Measurements from ENCODE around the gene STRADA.

STRADA gene

DNA sequence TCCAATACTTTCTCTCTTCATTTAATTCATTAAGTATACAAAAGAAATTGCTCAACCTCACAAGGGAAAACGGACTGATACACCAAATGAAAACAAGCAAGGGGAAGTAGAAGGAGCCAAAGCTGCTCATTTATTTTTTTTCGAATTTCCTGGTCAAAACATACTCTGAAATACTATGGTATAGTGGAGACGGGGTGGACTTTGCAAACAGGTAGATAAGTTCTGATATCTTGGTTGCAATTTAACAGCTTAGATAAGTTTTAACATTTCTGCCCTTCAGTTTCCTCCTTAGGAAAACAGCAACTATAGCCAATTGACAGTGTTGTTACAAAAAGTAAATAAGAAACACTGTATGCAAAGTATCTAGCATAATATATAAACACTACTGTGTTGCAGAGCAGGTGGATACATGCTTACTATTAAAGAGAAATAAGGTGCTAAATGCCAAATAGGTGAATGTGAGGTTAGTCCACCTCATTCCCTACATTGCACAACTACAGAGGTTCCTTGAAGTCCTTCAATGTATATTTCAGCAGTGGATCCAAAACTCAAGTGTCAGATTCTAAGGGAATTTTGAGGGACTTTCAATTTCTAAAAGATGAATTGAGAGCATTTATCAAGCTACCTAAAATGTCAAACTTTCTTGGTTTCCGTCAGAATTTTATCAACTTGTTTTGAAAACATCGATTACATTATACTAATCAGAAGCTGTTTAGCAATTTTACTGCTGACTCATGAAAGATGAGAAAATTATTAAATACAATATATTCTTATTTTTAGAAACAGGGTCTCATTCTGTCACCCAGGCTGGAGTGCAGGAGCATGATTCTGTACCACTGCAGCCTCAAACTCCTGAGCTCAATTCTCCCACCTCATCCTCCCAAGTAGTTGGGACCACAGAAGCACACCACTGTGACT, 20.8 kb upstream of the STRADA start:
- no peak overlapping the region for H3K9ac ChIP-seq (ENCODE audit: low read length)
- peaks cover 7% of the 10 kb centered on the region for H3K36me3 ChIP-seq (ENCODE audit: control insufficient read depth, insufficient read depth, low read length)
- no peak overlapping the region for H3K27ac ChIP-seq (ENCODE audit: low read depth, low read length)
- H3K23ac ChIP-seq (ENCODE audit: low read length): no peak overlapping the region
- no peak overlapping the region for H3K18ac ChIP-seq (ENCODE audit: low read length)
- H3K79me1 ChIP-seq (ENCODE audit: low read length): peaks cover 2% of the 10 kb centered on the region
- DNase-seq: no peak
- H3K79me2 ChIP-seq (ENCODE audit: control insufficient read depth, insufficient read depth, low read length): peaks cover 11% of the 10 kb centered on the region
- H3K27me3 ChIP-seq (ENCODE audit: insufficient read depth, low read length, poor library complexity): no peaks in the 10 kb centered on the region
- H2BK5ac ChIP-seq (ENCODE audit: low read length): no peak overlapping the region
- no peak overlapping the region for H3K56ac ChIP-seq (ENCODE audit: low read length)
- no peak overlapping the region for H3K4me3 ChIP-seq (ENCODE audit: low read length)
- H4K5ac ChIP-seq (ENCODE audit: low read length): no peak overlapping the region
- H2BK15ac ChIP-seq (replicated peaks; ENCODE audit: low read depth): no peak overlapping the region
- no peak overlapping the region for H4K8ac ChIP-seq (ENCODE audit: low read depth, low read length)
- no CpG with 5 or more reads among the region's 5 CpGs for WGBS (ENCODE audit: extremely low coverage, insufficient coverage, low lambda C conversion rate)
- no peak overlapping the region for H3K4me2 ChIP-seq (ENCODE audit: low read length)
- H3K4me1 ChIP-seq (ENCODE audit: control insufficient read depth, low read depth, low read length): no peaks in the 10 kb centered on the region
- no peak overlapping the region for H2BK120ac ChIP-seq (ENCODE audit: low read depth, low read length)
- no peak overlapping the region for H3K4ac ChIP-seq (ENCODE audit: low read depth, low read length)
- H2AK5ac ChIP-seq (ENCODE audit: low read length): no peak overlapping the region

DNA sequence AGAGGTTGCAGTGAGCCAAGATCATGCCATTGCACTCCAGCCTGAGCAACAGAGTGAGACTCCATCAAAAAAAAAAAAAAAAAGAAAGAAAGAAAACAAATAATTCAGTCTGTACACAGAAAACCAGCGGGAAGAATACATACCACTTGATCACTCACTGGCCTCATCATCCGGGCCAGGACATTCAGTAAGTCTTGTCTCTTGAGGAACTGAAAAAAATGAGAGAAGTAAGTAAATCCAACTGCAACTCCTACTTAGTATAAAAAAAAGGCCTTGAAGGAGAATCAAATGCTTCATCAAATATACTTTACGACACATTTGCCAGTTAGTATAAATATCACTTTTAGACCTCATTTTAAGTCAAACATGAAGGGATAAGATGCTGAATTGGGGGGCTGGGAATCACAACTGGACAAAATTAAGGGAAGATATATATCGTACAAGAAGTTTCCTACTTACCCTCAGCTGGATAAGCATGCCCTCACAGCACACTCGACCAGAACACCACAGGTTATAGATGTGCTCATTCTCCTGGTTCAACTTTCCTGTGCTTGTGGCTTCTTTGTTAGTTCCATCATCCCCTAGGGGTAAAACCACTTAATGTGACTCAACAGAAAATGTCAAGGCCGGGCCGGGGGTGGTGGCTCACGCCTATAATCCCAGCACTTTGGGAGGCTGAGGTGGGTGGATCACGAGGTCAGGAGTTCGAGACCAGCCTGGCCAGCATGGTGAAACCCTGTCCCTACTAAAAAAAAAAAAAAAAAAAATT, 19.4 kb upstream of the STRADA start:
- Histone ChIP-seq H3K4ac (ENCODE audit: low read depth, low read length) (no peak overlapping the region), H3K79me1 (ENCODE audit: low read length) (peaks cover 2% of the 10 kb centered on the region), H3K4me3 (ENCODE audit: low read length) (no peak overlapping the region), H2BK120ac (ENCODE audit: low read depth, low read length) (no peak overlapping the region), H2BK15ac (replicated peaks; ENCODE audit: low read depth) (no peak overlapping the region), H3K4me1 (ENCODE audit: control insufficient read depth, low read depth, low read length) (no peaks in the 10 kb centered on the region), H4K5ac (ENCODE audit: low read length) (no peak overlapping the region), H3K56ac (ENCODE audit: low read length) (no peak overlapping the region), H3K27ac (ENCODE audit: low read depth, low read length) (no peak overlapping the region), H4K8ac (ENCODE audit: low read depth, low read length) (no peak overlapping the region), H3K79me2 (ENCODE audit: control insufficient read depth, insufficient read depth, low read length) (peaks cover 2% of the 10 kb centered on the region), H3K36me3 (ENCODE audit: control insufficient read depth, insufficient read depth, low read length) (peaks cover 11% of the 10 kb centered on the region), H3K9ac (ENCODE audit: low read length) (no peak overlapping the region), H3K23ac (ENCODE audit: low read length) (no peak overlapping the region), H2AK5ac (ENCODE audit: low read length) (no peak overlapping the region), H3K4me2 (ENCODE audit: low read length) (no peak overlapping the region), H3K18ac (ENCODE audit: low read length) (no peak overlapping the region), H2BK5ac (ENCODE audit: low read length) (no peak overlapping the region), H3K27me3 (ENCODE audit: insufficient read depth, low read length, poor library complexity) (no peaks in the 10 kb centered on the region)
- WGBS (ENCODE audit: extremely low coverage, insufficient coverage, low lambda C conversion rate): no CpG with 5 or more reads among the region's 10 CpGs
- DNase-seq: peak; percentile 17

DNA sequence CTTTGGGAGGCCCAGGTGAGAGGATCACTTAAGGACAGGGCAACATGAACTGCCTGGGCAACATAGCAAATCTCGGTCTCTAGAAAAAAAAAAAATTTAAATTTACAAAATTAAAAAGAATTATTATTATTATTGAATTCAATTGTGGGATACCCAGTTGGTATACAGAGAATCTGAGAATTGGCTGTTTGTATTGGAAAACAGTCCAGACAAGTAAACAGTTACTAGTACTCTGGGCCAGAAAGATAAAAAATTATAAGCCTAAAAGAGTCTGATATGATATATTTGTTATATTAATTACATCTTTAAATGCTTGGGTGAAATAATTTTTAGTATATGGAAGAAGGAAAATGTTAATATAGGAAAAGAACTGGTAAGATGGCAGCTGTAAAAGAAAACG, 16.8 kb upstream of the STRADA start:
- Histone ChIP-seq H3K9ac (ENCODE audit: low read length) (no peak overlapping the region), H3K4me3 (ENCODE audit: low read length) (no peak overlapping the region), H3K4ac (ENCODE audit: low read depth, low read length) (no peak overlapping the region), H3K36me3 (ENCODE audit: control insufficient read depth, insufficient read depth, low read length) (peaks cover 12% of the 10 kb centered on the region), H3K27ac (ENCODE audit: low read depth, low read length) (no peak overlapping the region), H2BK120ac (ENCODE audit: low read depth, low read length) (no peak overlapping the region), H3K79me1 (ENCODE audit: low read length) (no peaks in the 10 kb centered on the region), H3K56ac (ENCODE audit: low read length) (no peak overlapping the region), H3K27me3 (ENCODE audit: insufficient read depth, low read length, poor library complexity) (no peaks in the 10 kb centered on the region), H3K4me1 (ENCODE audit: control insufficient read depth, low read depth, low read length) (no peaks in the 10 kb centered on the region), H3K18ac (ENCODE audit: low read length) (no peak overlapping the region), H3K23ac (ENCODE audit: low read length) (no peak overlapping the region), H3K79me2 (ENCODE audit: control insufficient read depth, insufficient read depth, low read length) (no peaks in the 10 kb centered on the region), H4K5ac (ENCODE audit: low read length) (no peak overlapping the region), H2BK15ac (replicated peaks; ENCODE audit: low read depth) (no peak overlapping the region), H2AK5ac (ENCODE audit: low read length) (no peak overlapping the region), H2BK5ac (ENCODE audit: low read length) (no peak overlapping the region), H4K8ac (ENCODE audit: low read depth, low read length) (no peak overlapping the region), H3K4me2 (ENCODE audit: low read length) (no peak overlapping the region)
- WGBS (ENCODE audit: extremely low coverage, insufficient coverage, low lambda C conversion rate): no CpG with 5 or more reads among the region's 2 CpGs
- no peak for DNase-seq

DNA sequence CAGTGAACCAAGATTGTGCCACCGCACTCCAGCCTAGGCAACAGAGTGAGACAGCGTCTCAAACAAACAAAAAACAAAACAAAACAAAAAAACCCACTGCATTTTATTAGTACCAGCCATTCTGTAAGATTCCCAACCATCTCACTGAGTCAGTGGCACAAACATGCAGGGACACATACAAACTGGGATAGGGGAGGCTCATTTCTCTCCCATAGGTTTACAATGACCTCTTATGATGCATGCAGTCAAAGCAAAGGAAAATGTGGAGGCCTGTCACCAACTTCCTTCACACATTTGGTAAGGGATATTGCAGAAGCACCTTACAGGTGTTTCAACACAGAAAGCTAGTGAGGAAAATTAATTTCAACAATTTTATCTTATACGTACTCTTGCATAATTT, 12.4 kb upstream of the STRADA start:
- Histone ChIP-seq H3K4me2 (ENCODE audit: low read length) (no peak overlapping the region), H2AK5ac (ENCODE audit: low read length) (no peak overlapping the region), H3K79me1 (ENCODE audit: low read length) (no peaks in the 10 kb centered on the region), H3K4me1 (ENCODE audit: control insufficient read depth, low read depth, low read length) (no peaks in the 10 kb centered on the region), H3K56ac (ENCODE audit: low read length) (no peak overlapping the region), H2BK15ac (replicated peaks; ENCODE audit: low read depth) (no peak overlapping the region), H3K9ac (ENCODE audit: low read length) (no peak overlapping the region), H2BK5ac (ENCODE audit: low read length) (no peak overlapping the region), H4K8ac (ENCODE audit: low read depth, low read length) (no peak overlapping the region), H3K23ac (ENCODE audit: low read length) (no peak overlapping the region), H3K36me3 (ENCODE audit: control insufficient read depth, insufficient read depth, low read length) (peaks cover 8% of the 10 kb centered on the region), H4K5ac (ENCODE audit: low read length) (no peak overlapping the region), H3K27me3 (ENCODE audit: insufficient read depth, low read length, poor library complexity) (no peaks in the 10 kb centered on the region), H3K4ac (ENCODE audit: low read depth, low read length) (no peak overlapping the region), H3K18ac (ENCODE audit: low read length) (no peak overlapping the region), H3K4me3 (ENCODE audit: low read length) (no peak overlapping the region), H3K27ac (ENCODE audit: low read depth, low read length) (no peak overlapping the region), H2BK120ac (ENCODE audit: low read depth, low read length) (no peak overlapping the region), H3K79me2 (ENCODE audit: control insufficient read depth, insufficient read depth, low read length) (no peaks in the 10 kb centered on the region)
- no CpG with 5 or more reads among the region's 3 CpGs for WGBS (ENCODE audit: extremely low coverage, insufficient coverage, low lambda C conversion rate)
- no peak for DNase-seq

DNA sequence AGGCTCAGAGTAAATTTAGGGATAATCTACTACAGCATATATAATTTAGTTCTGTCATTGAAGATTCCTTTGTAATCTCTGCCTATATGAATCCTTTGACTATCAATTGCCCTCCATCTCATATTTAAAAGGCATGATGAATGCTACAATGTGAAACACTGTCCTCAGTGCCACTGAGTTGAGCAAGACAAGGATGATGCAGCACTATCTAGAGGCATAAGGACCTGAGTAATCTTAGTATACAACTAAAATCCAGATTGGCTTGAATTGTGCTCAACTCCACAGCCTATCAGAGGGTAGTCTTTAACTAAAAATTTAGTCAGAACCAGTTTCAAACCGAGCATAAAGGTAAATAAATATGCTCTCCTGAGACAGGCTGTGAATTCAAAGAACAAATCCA, 11.6 kb upstream of the STRADA start:
- no peak for DNase-seq
- Histone ChIP-seq H3K36me3 (ENCODE audit: control insufficient read depth, insufficient read depth, low read length) (peaks cover 8% of the 10 kb centered on the region), H2BK5ac (ENCODE audit: low read length) (no peak overlapping the region), H3K4me2 (ENCODE audit: low read length) (no peak overlapping the region), H3K79me1 (ENCODE audit: low read length) (no peaks in the 10 kb centered on the region), H3K9ac (ENCODE audit: low read length) (no peak overlapping the region), H2BK120ac (ENCODE audit: low read depth, low read length) (no peak overlapping the region), H3K18ac (ENCODE audit: low read length) (no peak overlapping the region), H3K23ac (ENCODE audit: low read length) (no peak overlapping the region), H3K4ac (ENCODE audit: low read depth, low read length) (no peak overlapping the region), H3K27ac (ENCODE audit: low read depth, low read length) (no peak overlapping the region), H3K4me1 (ENCODE audit: control insufficient read depth, low read depth, low read length) (no peaks in the 10 kb centered on the region), H3K56ac (ENCODE audit: low read length) (no peak overlapping the region), H4K8ac (ENCODE audit: low read depth, low read length) (no peak overlapping the region), H3K79me2 (ENCODE audit: control insufficient read depth, insufficient read depth, low read length) (no peaks in the 10 kb centered on the region), H3K27me3 (ENCODE audit: insufficient read depth, low read length, poor library complexity) (no peaks in the 10 kb centered on the region), H4K5ac (ENCODE audit: low read length) (no peak overlapping the region), H2AK5ac (ENCODE audit: low read length) (no peak overlapping the region), H2BK15ac (replicated peaks; ENCODE audit: low read depth) (no peak overlapping the region), H3K4me3 (ENCODE audit: low read length) (no peak overlapping the region)
- WGBS (ENCODE audit: extremely low coverage, insufficient coverage, low lambda C conversion rate): no CpG with 5 or more reads among the region's 1 CpG
